ENCODE results near the gene ANKRD13B. TPM values are rescaled to one million over a fixed set of nuclear protein-coding genes. Genes with fewer than 3 reads are reported as not detected.

ANKRD13B gene
- total RNA-seq, 1 experiment from 2014 or later: 17.9 TPM

GRCh38 chr17:29610395-29610794 lies 17.5 kb downstream of the ANKRD13B start:
- no peak for DNase-seq (ENCODE audit: unreplicated experiment)
- TF ChIP-seq CTCF (IDR thresholded peaks at IDR 0.05; ENCODE audit: unreplicated experiment): no peak
- no peaks in the 10 kb centered on the region for H3K27me3 Mint-ChIP-seq (ENCODE audit: insufficient read depth, unreplicated experiment)
- H3K4me3 Mint-ChIP-seq (ENCODE audit: unreplicated experiment): no peak overlapping the region
- no peaks in the 10 kb centered on the region for H3K36me3 Mint-ChIP-seq (ENCODE audit: insufficient read depth, unreplicated experiment)
- H3K4me1 Mint-ChIP-seq (ENCODE audit: insufficient read depth, unreplicated experiment): no peaks in the 10 kb centered on the region
- H3K27ac Mint-ChIP-seq (ENCODE audit: low read depth, unreplicated experiment): no peak overlapping the region
- intact Hi-C loops (cut with micrococcal nuclease): no loop called here
- no TSS peak for BruUV-seq (replicated peaks)
- CTCF ChIA-PET: no interaction called here
- no peaks in the 10 kb centered on the region for H3K9me3 Mint-ChIP-seq (ENCODE audit: unreplicated experiment)
- POLR2A ChIA-PET: no interaction called here

GRCh38 chr17:29611351-29612093 lies 18.6 kb downstream of the ANKRD13B start:
- CTCF ChIA-PET: no interaction called here
- BruUV-seq (replicated peaks): no TSS peak
- Mint-ChIP-seq H3K4me1 (ENCODE audit: insufficient read depth, unreplicated experiment) (no peaks in the 10 kb centered on the region), H3K27me3 (ENCODE audit: insufficient read depth, unreplicated experiment) (no peaks in the 10 kb centered on the region), H3K27ac (ENCODE audit: low read depth, unreplicated experiment) (no peak overlapping the region), H3K36me3 (ENCODE audit: insufficient read depth, unreplicated experiment) (no peaks in the 10 kb centered on the region), H3K9me3 (ENCODE audit: unreplicated experiment) (no peaks in the 10 kb centered on the region), H3K4me3 (ENCODE audit: unreplicated experiment) (no peak overlapping the region)
- no peak for TF ChIP-seq CTCF (IDR thresholded peaks at IDR 0.05; ENCODE audit: unreplicated experiment)
- no peak for DNase-seq (ENCODE audit: unreplicated experiment)
- POLR2A ChIA-PET: interaction anchor here (0.6 kb wide), 1 partner anchor 37 kb away, joined by 3 read pairs; no protein-coding TSS in a partner anchor
- intact Hi-C loops (cut with micrococcal nuclease): no loop called here

- intact Hi-C loops (cut with micrococcal nuclease): no loop called here
- CTCF ChIA-PET: no interaction called here
- Mint-ChIP-seq H3K9me3 (ENCODE audit: unreplicated experiment) (no peaks in the 10 kb centered on the region), H3K4me3 (ENCODE audit: unreplicated experiment) (no peak overlapping the region), H3K36me3 (ENCODE audit: insufficient read depth, unreplicated experiment) (no peaks in the 10 kb centered on the region), H3K4me1 (ENCODE audit: insufficient read depth, unreplicated experiment) (no peaks in the 10 kb centered on the region), H3K27ac (ENCODE audit: low read depth, unreplicated experiment) (no peak overlapping the region), H3K27me3 (ENCODE audit: insufficient read depth, unreplicated experiment) (no peaks in the 10 kb centered on the region)
- TF ChIP-seq CTCF (IDR thresholded peaks at IDR 0.05; ENCODE audit: unreplicated experiment): no peak
- no TSS peak for BruUV-seq (replicated peaks)
- POLR2A ChIA-PET: interaction anchor here (0.6 kb wide), 1 partner anchor 37 kb away, joined by 3 read pairs; no protein-coding TSS in a partner anchor
- DNase-seq (ENCODE audit: unreplicated experiment): no peak
These were observed 19.1 kb downstream of the ANKRD13B start for GRCh38 chr17:29612094-29612403.

GRCh38 chr17:29612404-29613280 lies 19.7 kb downstream of the ANKRD13B start:
- Mint-ChIP-seq H3K27me3 (ENCODE audit: insufficient read depth, unreplicated experiment) (no peaks in the 10 kb centered on the region), H3K9me3 (ENCODE audit: unreplicated experiment) (no peaks in the 10 kb centered on the region), H3K4me1 (ENCODE audit: insufficient read depth, unreplicated experiment) (no peaks in the 10 kb centered on the region), H3K27ac (ENCODE audit: low read depth, unreplicated experiment) (no peak overlapping the region), H3K36me3 (ENCODE audit: insufficient read depth, unreplicated experiment) (no peaks in the 10 kb centered on the region), H3K4me3 (ENCODE audit: unreplicated experiment) (no peak overlapping the region)
- intact Hi-C loops (cut with micrococcal nuclease): no loop called here
- CTCF ChIA-PET: interaction anchor here (1.0 kb wide), 1 partner anchor 21 kb away, joined by 4 read pairs; no protein-coding TSS in a partner anchor
- no peak for DNase-seq (ENCODE audit: unreplicated experiment)
- BruUV-seq (replicated peaks): no TSS peak
- TF ChIP-seq CTCF (IDR thresholded peaks at IDR 0.05; ENCODE audit: unreplicated experiment): no peak
- POLR2A ChIA-PET: no interaction called here

Data from MCF 10A (cell line).